Mononuclear cell (primary cell): ENCODE results near the gene FGFR4. TPM values are rescaled to one million over a fixed set of nuclear protein-coding genes. Genes with fewer than 3 reads are reported as not detected.

ENCODE experiments used
- total RNA-seq: library from RNA; depleted of rRNA; stranded (reverse); fragments of >200 nt; gene quantifications from one replicate; pipeline ENCODE4 v1.2.3, GENCODE V29; 2012

Gene FGFR4
- total RNA-seq, 1 donor, result 1.2 TPM

Other genes with a start within 250 kb of the FGFR4 start
- 24.2 TPM for gene HK3, start 187.6 kb upstream of the FGFR4 start, total RNA-seq
- 73.8 TPM for gene UIMC1, start 80.1 kb upstream of the FGFR4 start, total RNA-seq
- 15.8 TPM for gene ZNF346, start 64.2 kb upstream of the FGFR4 start, total RNA-seq
- 69.0 TPM for gene NSD1, start 46.9 kb downstream of the FGFR4 start, total RNA-seq
- gene RAB24, start 216.8 kb downstream of the FGFR4 start, total RNA-seq, result 20.1 TPM
- gene PRELID1, start 216.9 kb downstream of the FGFR4 start, total RNA-seq, result 74.1 TPM
- 6.9 TPM for gene MXD3, start 225.0 kb downstream of the FGFR4 start, total RNA-seq